ENCODE data around the gene MYL5.

DNA sequence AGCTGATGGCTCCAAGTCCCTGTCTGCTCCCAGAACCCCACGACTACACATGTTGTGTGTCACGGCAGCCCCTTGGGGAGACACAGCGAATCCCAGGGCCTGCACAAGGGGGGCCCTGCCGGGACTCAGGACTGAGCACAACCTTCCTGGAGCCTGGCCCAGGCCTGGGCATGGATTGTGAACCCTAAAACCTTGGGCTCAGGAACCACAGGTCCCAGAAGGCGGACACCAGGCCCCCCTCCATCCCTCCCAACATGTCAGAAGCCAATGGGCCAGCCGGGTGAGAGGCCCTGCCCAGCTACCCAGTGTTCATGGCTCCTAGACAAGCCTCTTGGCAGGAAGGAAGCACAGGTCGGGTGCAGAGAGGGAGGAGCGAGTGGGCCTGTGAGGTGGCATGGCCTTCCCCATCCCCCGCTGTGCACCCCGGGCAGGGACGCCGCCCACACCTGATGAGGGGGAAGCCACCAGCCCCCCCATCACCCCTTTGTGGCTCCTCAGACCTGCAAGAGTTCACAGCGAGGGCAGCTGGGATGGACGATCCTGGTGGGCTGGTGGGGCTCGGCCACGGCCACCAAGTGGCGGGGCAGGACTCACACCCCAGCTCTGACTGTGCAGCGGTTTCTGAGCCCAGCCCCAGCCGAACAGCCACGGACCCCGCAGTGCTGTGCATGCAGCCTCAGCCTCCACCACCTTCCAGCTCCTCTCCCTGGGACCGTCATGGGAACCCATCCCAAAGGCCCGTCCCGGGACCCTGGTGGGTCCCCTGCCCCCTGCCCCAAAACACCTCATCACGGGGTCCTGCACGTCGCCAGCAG, 45.3 kb upstream of the MYL5 start:
- TF ChIP-seq, protein P1, sequence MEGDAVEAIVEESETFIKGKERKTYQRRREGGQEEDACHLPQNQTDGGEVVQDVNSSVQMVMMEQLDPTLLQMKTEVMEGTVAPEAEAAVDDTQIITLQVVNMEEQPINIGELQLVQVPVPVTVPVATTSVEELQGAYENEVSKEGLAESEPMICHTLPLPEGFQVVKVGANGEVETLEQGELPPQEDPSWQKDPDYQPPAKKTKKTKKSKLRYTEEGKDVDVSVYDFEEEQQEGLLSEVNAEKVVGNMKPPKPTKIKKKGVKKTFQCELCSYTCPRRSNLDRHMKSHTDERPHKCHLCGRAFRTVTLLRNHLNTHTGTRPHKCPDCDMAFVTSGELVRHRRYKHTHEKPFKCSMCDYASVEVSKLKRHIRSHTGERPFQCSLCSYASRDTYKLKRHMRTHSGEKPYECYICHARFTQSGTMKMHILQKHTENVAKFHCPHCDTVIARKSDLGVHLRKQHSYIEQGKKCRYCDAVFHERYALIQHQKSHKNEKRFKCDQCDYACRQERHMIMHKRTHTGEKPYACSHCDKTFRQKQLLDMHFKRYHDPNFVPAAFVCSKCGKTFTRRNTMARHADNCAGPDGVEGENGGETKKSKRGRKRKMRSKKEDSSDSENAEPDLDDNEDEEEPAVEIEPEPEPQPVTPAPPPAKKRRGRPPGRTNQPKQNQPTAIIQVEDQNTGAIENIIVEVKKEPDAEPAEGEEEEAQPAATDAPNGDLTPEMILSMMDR (IDR thresholded peaks at IDR 0.05; ENCODE audit: insufficient read depth, low read length, poor library complexity, severe bottlenecking), result no peak
- no peak for TF ChIP-seq EZH2phosphoT487 (conservative IDR thresholded peaks at IDR 0.05; ENCODE audit: low read length)
